ENCODE data around the gene SASH1.

The SASH1 gene

GRCh38 chr6:148417045-148417444 is 74.4 kb downstream of the SASH1 start:
- TF ChIP-seq GATA2 (IDR thresholded peaks at IDR 0.05; ENCODE audit: low read depth, low read length) (no peak), GATA3 (IDR thresholded peaks at IDR 0.05; ENCODE audit: low read depth, low read length) (no peak)

GRCh38 chr6:148419430-148419829 is 76.8 kb downstream of the SASH1 start:
- TF ChIP-seq GATA2 (IDR thresholded peaks at IDR 0.05; ENCODE audit: low read depth, low read length) = no peak
- TF ChIP-seq GATA3 (IDR thresholded peaks at IDR 0.05; ENCODE audit: low read depth, low read length) = no peak

DNA sequence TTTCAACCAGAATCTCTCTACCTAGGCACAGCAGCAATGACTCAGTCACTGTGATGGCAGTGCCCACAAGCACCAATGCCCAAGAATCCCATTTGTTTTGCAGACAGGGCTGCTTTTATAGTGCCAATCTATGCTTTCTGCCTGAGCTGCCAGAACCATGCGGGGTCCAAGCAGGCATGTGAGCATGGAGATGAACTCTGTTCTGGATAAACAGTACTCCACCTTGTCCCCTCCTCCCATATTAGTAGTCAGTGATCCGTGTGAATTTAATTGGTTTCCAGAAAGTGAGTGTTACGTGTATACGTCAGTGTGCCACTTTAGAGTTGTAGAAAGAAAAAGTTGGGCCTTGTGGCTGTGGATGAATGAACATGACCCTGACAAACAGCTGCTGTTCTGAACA is 79.4 kb downstream of the SASH1 start:
- TF ChIP-seq GATA2 (IDR thresholded peaks at IDR 0.05; ENCODE audit: low read depth, low read length) (no peak), GATA3 (IDR thresholded peaks at IDR 0.05; ENCODE audit: low read depth, low read length) (no peak)

- no peak for TF ChIP-seq GATA3 (IDR thresholded peaks at IDR 0.05; ENCODE audit: low read depth, low read length)
- no peak for TF ChIP-seq GATA2 (IDR thresholded peaks at IDR 0.05; ENCODE audit: low read depth, low read length)
These were observed 80.5 kb downstream of the SASH1 start for GRCh38 chr6:148423133-148423532.

DNA sequence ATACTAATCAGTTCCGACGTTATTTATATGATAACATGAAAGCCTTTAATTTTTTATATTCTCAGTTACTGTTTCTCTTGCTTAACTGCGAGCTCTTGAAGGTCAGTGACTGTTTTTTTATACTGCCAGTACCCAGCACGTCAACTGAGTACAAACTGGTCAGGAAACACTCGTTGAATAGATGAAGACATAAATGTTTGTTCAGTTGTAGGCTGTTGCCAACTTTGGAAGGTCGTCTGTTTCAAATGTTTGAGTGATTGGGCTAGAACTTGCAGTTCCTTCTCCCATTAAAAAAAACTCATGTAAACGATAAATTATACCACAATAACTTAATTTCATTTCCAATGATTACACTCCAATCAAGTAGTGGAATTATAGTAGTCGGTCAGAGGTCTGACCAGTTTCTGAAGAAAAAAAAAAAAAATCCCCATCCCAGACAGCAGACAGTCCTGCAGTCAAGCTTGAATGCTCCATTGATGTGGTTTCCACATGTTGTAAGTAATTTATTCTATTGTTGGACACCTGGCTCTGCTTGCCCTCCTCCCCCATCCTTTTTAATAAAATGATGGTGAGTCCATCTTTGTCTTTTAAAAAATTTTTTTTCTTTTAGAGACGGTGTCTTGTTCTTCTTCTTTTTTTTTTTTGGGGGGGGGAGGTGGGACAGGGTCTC is 81.1 kb downstream of the SASH1 start:
- TF ChIP-seq GATA2 (IDR thresholded peaks at IDR 0.05; ENCODE audit: low read depth, low read length) = no peak
- TF ChIP-seq GATA3 (IDR thresholded peaks at IDR 0.05; ENCODE audit: low read depth, low read length) = no peak

DNA sequence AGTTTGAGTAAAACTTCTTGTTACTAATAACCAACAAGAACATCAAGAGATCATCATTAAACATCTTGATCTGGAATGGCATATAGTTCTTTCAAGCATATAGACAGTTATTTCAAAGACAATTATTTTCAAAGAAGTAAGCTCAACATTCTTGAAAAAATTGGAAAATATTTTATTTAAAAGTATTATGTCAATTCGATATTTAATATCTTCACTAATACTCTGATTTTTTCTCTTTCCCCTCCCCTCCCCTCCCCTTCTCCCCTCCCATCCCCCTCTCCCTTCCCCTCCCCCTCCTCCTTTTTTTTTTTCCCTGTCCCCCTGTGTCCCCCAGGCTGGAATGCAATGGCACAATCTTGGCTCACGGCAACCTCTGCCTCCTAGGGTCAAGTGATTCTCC is 82.8 kb downstream of the SASH1 start:
- TF ChIP-seq GATA2 (IDR thresholded peaks at IDR 0.05; ENCODE audit: low read depth, low read length) (no peak), GATA3 (IDR thresholded peaks at IDR 0.05; ENCODE audit: low read depth, low read length) (no peak)

GRCh38 chr6:148426317-148426977 is 83.8 kb downstream of the SASH1 start:
- TF ChIP-seq GATA2 (IDR thresholded peaks at IDR 0.05; ENCODE audit: low read depth, low read length) (no peak), GATA3 (IDR thresholded peaks at IDR 0.05; ENCODE audit: low read depth, low read length) (no peak)

DNA sequence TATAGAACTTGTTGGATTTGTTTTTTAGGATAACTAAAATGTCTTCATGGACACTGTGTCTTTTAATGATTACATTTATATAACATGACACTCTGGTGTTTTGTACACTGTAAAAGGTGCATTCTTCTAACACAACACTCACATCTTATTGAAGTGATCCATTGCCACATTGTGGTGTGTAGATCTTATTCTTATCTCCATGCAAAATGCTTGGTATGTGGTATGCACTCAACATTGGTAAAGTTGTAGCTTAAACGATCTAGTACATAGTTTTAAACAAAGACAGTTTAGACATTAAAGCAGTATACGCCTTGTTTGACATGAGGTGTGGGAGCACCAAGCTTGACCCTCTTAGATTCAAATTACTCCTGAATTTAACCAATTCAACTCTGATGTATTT is 84.7 kb downstream of the SASH1 start:
- no peak for TF ChIP-seq GATA2 (IDR thresholded peaks at IDR 0.05; ENCODE audit: low read depth, low read length)
- no peak for TF ChIP-seq GATA3 (IDR thresholded peaks at IDR 0.05; ENCODE audit: low read depth, low read length)

DNA sequence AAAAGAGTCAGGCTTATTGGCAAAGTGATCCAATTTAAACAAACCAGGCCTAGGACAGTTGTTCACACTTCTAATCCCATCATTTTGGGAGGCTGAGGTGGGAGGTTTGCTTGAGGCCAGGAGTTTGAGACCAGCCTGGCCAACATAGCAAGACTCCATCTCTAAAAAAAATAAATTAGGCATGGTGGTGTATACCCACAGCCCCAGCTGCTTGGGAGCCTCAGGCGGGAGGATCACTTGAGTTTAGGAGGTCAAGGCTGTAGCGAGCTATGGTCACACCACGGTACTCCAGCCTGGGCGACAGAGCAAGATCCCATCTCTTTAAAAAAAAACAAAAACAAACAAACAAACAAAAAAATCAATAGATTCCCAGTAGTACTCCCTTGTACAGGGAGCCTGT is 86.8 kb downstream of the SASH1 start:
- TF ChIP-seq GATA2 (IDR thresholded peaks at IDR 0.05; ENCODE audit: low read depth, low read length) (no peak), GATA3 (IDR thresholded peaks at IDR 0.05; ENCODE audit: low read depth, low read length) (no peak)

GRCh38 chr6:148430897-148431296 is 88.3 kb downstream of the SASH1 start:
- TF ChIP-seq GATA3 (IDR thresholded peaks at IDR 0.05; ENCODE audit: low read depth, low read length) (no peak), GATA2 (IDR thresholded peaks at IDR 0.05; ENCODE audit: low read depth, low read length) (no peak)

DNA sequence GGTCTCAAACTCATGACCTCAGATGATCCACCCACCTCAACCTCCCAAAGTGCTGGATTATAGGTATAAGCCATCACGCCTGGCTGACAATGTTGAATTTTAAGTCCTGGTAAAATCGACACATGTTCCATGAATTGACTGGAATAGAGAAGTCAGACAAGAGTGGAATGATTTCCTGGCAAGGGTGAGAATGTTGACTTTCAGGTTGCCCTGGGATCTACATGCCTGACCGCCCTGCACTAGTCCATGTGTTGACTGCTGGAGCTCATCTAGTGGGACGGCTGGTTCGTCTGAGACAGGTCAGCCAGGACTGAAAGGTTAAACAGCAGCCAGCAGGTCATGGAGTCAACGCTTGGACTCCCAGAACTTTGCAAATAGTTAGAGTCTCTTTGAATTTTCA is 88.8 kb downstream of the SASH1 start:
- TF ChIP-seq GATA3 (IDR thresholded peaks at IDR 0.05; ENCODE audit: low read depth, low read length) (no peak), GATA2 (IDR thresholded peaks at IDR 0.05; ENCODE audit: low read depth, low read length) (no peak)

DNA sequence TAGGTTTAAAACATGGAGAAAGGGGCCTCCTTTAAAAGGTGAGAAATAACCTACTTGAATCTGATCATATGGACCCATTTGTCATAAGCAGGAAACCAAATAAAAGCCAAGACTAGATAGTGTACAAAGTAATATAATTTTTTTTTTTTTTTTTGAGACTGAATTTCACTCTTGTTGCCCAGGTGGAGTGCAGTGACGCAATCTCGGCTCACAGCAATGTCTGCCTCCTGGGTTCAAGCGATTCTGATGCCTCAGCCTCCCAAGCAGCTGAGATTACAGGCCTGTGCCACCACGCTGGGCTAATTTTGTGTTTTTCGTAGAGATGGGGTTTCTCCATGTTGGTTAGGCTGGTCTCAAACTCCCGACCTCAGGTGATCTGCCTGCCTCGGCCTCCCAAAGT is 89.2 kb downstream of the SASH1 start:
- TF ChIP-seq GATA2 (IDR thresholded peaks at IDR 0.05; ENCODE audit: low read depth, low read length) (no peak), GATA3 (IDR thresholded peaks at IDR 0.05; ENCODE audit: low read depth, low read length) (no peak)

GRCh38 chr6:148432462-148433195 is 90.0 kb downstream of the SASH1 start:
- TF ChIP-seq GATA2 (IDR thresholded peaks at IDR 0.05; ENCODE audit: low read depth, low read length) (no peak), GATA3 (IDR thresholded peaks at IDR 0.05; ENCODE audit: low read depth, low read length) (no peak)

- no peak for TF ChIP-seq GATA3 (IDR thresholded peaks at IDR 0.05; ENCODE audit: low read depth, low read length)
- TF ChIP-seq GATA2 (IDR thresholded peaks at IDR 0.05; ENCODE audit: low read depth, low read length) = no peak
These were observed 92.7 kb downstream of the SASH1 start for GRCh38 chr6:148435386-148435785.

GRCh38 chr6:148436466-148436865 is 93.8 kb downstream of the SASH1 start:
- TF ChIP-seq GATA2 (IDR thresholded peaks at IDR 0.05; ENCODE audit: low read depth, low read length) = no peak
- TF ChIP-seq GATA3 (IDR thresholded peaks at IDR 0.05; ENCODE audit: low read depth, low read length) = no peak

All from SH-SY5Y (cell line).